ENCODE data around the gene CCDC85A. TPM values are rescaled to one million over a fixed set of nuclear protein-coding genes. Genes with fewer than 3 reads are reported as not detected.

The CCDC85A gene
- total RNA-seq, 4 donors from 2014 or later = 0.20 to 1.1 (median 0.92) TPM

GRCh38 chr2:56167616-56168562 lies 15.9 kb upstream of the CCDC85A start:
- intact Hi-C loops (cut with DNase I; ENCODE audit: low total_unique reads) = no loop called here
- TF ChIP-seq POLR2AphosphoS5 (IDR thresholded peaks at IDR 0.05) = no peak
- TF ChIP-seq EP300 (IDR thresholded peaks at IDR 0.05; ENCODE audit: low read depth) = no peak
- no peak for TF ChIP-seq POLR2A (IDR thresholded peaks at IDR 0.05)
- TF ChIP-seq, protein P1, sequence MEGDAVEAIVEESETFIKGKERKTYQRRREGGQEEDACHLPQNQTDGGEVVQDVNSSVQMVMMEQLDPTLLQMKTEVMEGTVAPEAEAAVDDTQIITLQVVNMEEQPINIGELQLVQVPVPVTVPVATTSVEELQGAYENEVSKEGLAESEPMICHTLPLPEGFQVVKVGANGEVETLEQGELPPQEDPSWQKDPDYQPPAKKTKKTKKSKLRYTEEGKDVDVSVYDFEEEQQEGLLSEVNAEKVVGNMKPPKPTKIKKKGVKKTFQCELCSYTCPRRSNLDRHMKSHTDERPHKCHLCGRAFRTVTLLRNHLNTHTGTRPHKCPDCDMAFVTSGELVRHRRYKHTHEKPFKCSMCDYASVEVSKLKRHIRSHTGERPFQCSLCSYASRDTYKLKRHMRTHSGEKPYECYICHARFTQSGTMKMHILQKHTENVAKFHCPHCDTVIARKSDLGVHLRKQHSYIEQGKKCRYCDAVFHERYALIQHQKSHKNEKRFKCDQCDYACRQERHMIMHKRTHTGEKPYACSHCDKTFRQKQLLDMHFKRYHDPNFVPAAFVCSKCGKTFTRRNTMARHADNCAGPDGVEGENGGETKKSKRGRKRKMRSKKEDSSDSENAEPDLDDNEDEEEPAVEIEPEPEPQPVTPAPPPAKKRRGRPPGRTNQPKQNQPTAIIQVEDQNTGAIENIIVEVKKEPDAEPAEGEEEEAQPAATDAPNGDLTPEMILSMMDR (IDR thresholded peaks at IDR 0.05) = no peak
- Histone ChIP-seq H3K4me3 (no peak overlapping the region), H3K27me3 (no peaks in the 10 kb centered on the region), H3K9me3 (no peaks in the 10 kb centered on the region), H3K4me1 (no peaks in the 10 kb centered on the region), H3K36me3 (no peaks in the 10 kb centered on the region), H3K27ac (no peak overlapping the region)
- 58 to 60% methylated on average over 4 of the region's 4 CpGs for WGBS, 2 donors (ENCODE audit: low coverage in 1 of 2)
- no peak for DNase-seq
- in situ Hi-C loops (cut with MboI; ENCODE audit: low pct_ligation_motif_present in 1 of 4, low pct_unique_long_range_greater_than_20kb in 1 of 4, low sequenced_read_pairs in 3 of 4) = no loop called here

GRCh38 chr2:56169521-56169920 lies 14.3 kb upstream of the CCDC85A start:
- intact Hi-C loops (cut with DNase I; ENCODE audit: low total_unique reads) (no loop called here), in situ Hi-C loops (cut with MboI; ENCODE audit: low pct_ligation_motif_present in 1 of 4, low pct_unique_long_range_greater_than_20kb in 1 of 4, low sequenced_read_pairs in 3 of 4) (no loop called here)
- no peaks in the 10 kb centered on the region for H3K4me1 ChIP-seq
- DNase-seq = no peak
- no peaks in the 10 kb centered on the region for H3K36me3 ChIP-seq
- TF ChIP-seq, protein P1 (IDR thresholded peaks at IDR 0.05) = no peak
- TF ChIP-seq POLR2AphosphoS5 (IDR thresholded peaks at IDR 0.05) (no peak), POLR2A (IDR thresholded peaks at IDR 0.05) (no peak)
- H3K4me3 ChIP-seq = no peak overlapping the region
- no peaks in the 10 kb centered on the region for H3K9me3 ChIP-seq
- no peak overlapping the region for H3K27ac ChIP-seq
- WGBS, 2 donors (ENCODE audit: low coverage in 1 of 2) = 70 to 80% methylated on average over 3 of the region's 3 CpGs
- no peaks in the 10 kb centered on the region for H3K27me3 ChIP-seq

DNA sequence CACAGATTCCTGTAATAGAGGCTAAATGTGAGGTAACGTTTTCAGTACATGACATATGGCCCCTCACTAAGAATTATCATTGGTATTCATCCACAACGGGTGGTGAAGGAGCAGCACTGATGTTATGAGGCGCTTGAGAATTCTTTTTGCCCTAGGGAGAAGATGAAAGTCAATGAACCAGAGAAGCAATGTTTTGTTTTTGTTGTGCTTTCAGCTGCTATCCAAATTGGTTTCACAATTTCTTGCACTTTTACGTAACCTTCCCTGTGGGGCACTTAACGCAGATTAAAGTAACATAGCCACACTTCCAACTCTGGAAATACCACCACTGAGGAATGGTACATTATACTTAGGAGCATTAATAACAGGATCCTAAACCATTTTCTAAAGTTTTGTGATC lies 13.3 kb upstream of the CCDC85A start:
- no peak for DNase-seq
- in situ Hi-C loops (cut with MboI; ENCODE audit: low pct_ligation_motif_present in 1 of 4, low pct_unique_long_range_greater_than_20kb in 1 of 4, low sequenced_read_pairs in 3 of 4) = no loop called here
- Histone ChIP-seq H3K27ac (no peak overlapping the region), H3K27me3 (no peaks in the 10 kb centered on the region), H3K4me1 (no peaks in the 10 kb centered on the region), H3K9me3 (no peaks in the 10 kb centered on the region), H3K36me3 (no peaks in the 10 kb centered on the region), H3K4me3 (no peak overlapping the region)
- intact Hi-C loops (cut with DNase I; ENCODE audit: low total_unique reads) = no loop called here
- WGBS, 2 donors (ENCODE audit: low coverage in 1 of 2) = 60 to 70% methylated on average over 5 of the region's 5 CpGs
- TF ChIP-seq EP300 (IDR thresholded peaks at IDR 0.05; ENCODE audit: low read depth) (no peak), POLR2AphosphoS5 (IDR thresholded peaks at IDR 0.05) (no peak), POLR2A (IDR thresholded peaks at IDR 0.05) (no peak)
- TF ChIP-seq, protein P1 (IDR thresholded peaks at IDR 0.05) = no peak

- WGBS, 2 donors (ENCODE audit: low coverage in 1 of 2) = 57% methylated on average over 2 of the region's 2 CpGs; no CpG with 5 or more reads in 1 of the 2 donors
- Histone ChIP-seq H3K4me3 (no peak overlapping the region), H3K9me3 (no peaks in the 10 kb centered on the region), H3K4me1 (no peaks in the 10 kb centered on the region), H3K36me3 (no peaks in the 10 kb centered on the region), H3K27ac (no peak overlapping the region), H3K27me3 (no peaks in the 10 kb centered on the region)
- no peak for DNase-seq
- TF ChIP-seq POLR2AphosphoS5 (IDR thresholded peaks at IDR 0.05) (no peak), POLR2A (IDR thresholded peaks at IDR 0.05) (no peak), EP300 (IDR thresholded peaks at IDR 0.05; ENCODE audit: low read depth) (no peak)
- TF ChIP-seq, protein P1 (IDR thresholded peaks at IDR 0.05) = no peak
- in situ Hi-C loops (cut with MboI; ENCODE audit: low pct_ligation_motif_present in 1 of 4, low pct_unique_long_range_greater_than_20kb in 1 of 4, low sequenced_read_pairs in 3 of 4) = no loop called here
- intact Hi-C loops (cut with DNase I; ENCODE audit: low total_unique reads) = no loop called here
These were observed 12.8 kb upstream of the CCDC85A start for GRCh38 chr2:56170988-56171387.

All from transverse colon (tissue), 4 donors.